GM12878 (cell line): ENCODE results near the gene SLC35F3. TPM values are rescaled to one million over a fixed set of nuclear protein-coding genes. Genes with fewer than 3 reads are reported as not detected.

ENCODE experiments used
- ATAC-seq: fragments of 200-7000 bp; cut with Tn5 transposase; 3 replicates; pipeline ENCODE4 v1.9.1; 2020; ENCODE audit warnings: mild to moderate bottlenecking, moderate library complexity
- BruUV-seq: library from RNA; stranded (reverse); fragments of 400-500 nt; replicated peaks from 2 replicates; lab custom pipeline; 2021; lab: Mats Ljungman, UMichigan
- CTCF ChIA-PET: fragments of 300-600 bp; sonication (Branson Sonifier 250); formaldehyde crosslinking; extraction: SDS; loops from one replicate; lab custom pipeline; 2021; ENCODE audit warnings: inconsistent platforms; lab: Yijun Ruan, JAX
- POLR2A ChIA-PET: fragments of 350-600 bp; formaldehyde crosslinking; extraction: SDS; loops from one replicate; lab custom pipeline; 2021; ENCODE audit warnings: inconsistent platforms; lab: Charles Lee
- RAD21 ChIA-PET: fragments of 300-600 bp; sonication (Branson Sonifier 250); formaldehyde crosslinking; loops from one replicate; lab custom pipeline; 2023; ENCODE audit warnings: antibody characterized with exemption; ENCODE audit not compliant: unreplicated experiment; lab: Charles Lee
- SMC1A ChIA-PET: fragments of 300-600 bp; sonication (Branson Sonifier 250); formaldehyde crosslinking; loops from one replicate; lab custom pipeline; 2023; ENCODE audit not compliant: unreplicated experiment, uncharacterized antibody; lab: Charles Lee
- DNase-seq: peaks from one replicate; pipeline ENCODE4 v3.0.0-alpha.2; 2011; ENCODE audit warnings: low read depth, low spot score
- FAIRE-seq: peaks from 3 replicates; lab custom pipeline; 2011; peaks lifted over from hg19 to GRCh38; lab: Jason Lieb, UNC
- H2AFZ ChIP-seq: 2 replicates; pipeline ENCODE4 v1.6.0; 2011; ENCODE audit warnings: low read depth, low read length, control low read depth; ENCODE audit not compliant: control insufficient read depth
- H3K27ac ChIP-seq: 2 replicates; pipeline ENCODE4 v1.5.1; 2011; ENCODE audit warnings: control low read depth; ENCODE audit not compliant: control insufficient read depth, insufficient read depth
- H3K27me3 ChIP-seq, 2 experiments: replicated peaks in 1 of 2; 2 replicates each; pipeline versions ENCODE4 v1.6.0 to v1.6.1; 2011; ENCODE audit warnings: low read length in 1 of 2; ENCODE audit not compliant: control insufficient read depth in 2 of 2, insufficient read depth in 2 of 2
- H3K36me3 ChIP-seq, 2 experiments: 2 replicates each; pipeline ENCODE4 v1.5.1; 2011; ENCODE audit warnings: low read length in 1 of 2; ENCODE audit not compliant: control insufficient read depth in 2 of 2, insufficient read depth in 2 of 2
- H3K4me1 ChIP-seq: 2 replicates; pipeline ENCODE4 v1.6.1; 2011; ENCODE audit warnings: mild to moderate bottlenecking, low read length, moderate library complexity, mixed read lengths; ENCODE audit not compliant: control insufficient read depth, insufficient read depth
- H3K4me2 ChIP-seq: 2 replicates; pipeline ENCODE4 v1.6.0; 2011; ENCODE audit warnings: control low read depth; ENCODE audit not compliant: control insufficient read depth, insufficient read depth
- H3K4me3 ChIP-seq: fragments of 200-600 bp; sonication (generic); 2 replicates; pipeline ENCODE4 v1.5.1; 2016
- H3K79me2 ChIP-seq: 2 replicates; pipeline ENCODE4 v1.6.0; 2011; ENCODE audit warnings: low read length; ENCODE audit not compliant: control insufficient read depth, insufficient read depth
- H3K9ac ChIP-seq: 2 replicates; pipeline ENCODE4 v1.8.0; 2011; ENCODE audit warnings: low read length, control low read depth, mixed read lengths; ENCODE audit not compliant: control insufficient read depth, insufficient read depth
- H3K9me3 ChIP-seq: replicated peaks from 3 replicates; pipeline ENCODE4 v1.5.1; 2011; ENCODE audit warnings: mild to moderate bottlenecking, low read length; ENCODE audit not compliant: control insufficient read depth, insufficient read depth
- H4K20me1 ChIP-seq: 2 replicates; pipeline ENCODE4 v1.6.0; 2011; ENCODE audit not compliant: control insufficient read depth, insufficient read depth
- ATF7 ChIP-seq: fragments of 450-650 bp; IDR thresholded peaks from 2 replicates; pipeline ENCODE4 v1.6.1; 2016; ENCODE audit warnings: low read depth, mild to moderate bottlenecking
- CEBPB ChIP-seq, 2 experiments: fragments of 150-350 bp in 1 of 2; IDR thresholded peaks; 2 replicates each; pipeline ENCODE4 v1.6.1; 2012 to 2014; ENCODE audit warnings: low read depth in 2 of 2, low read length in 2 of 2, borderline replicate concordance in 1 of 2, inconsistent platforms in 1 of 2
- EED ChIP-seq: sonication (generic); IDR thresholded peaks from 2 replicates; pipeline ENCODE4 v1.6.1; 2016; ENCODE audit warnings: antibody characterized with exemption, low read depth
- EGR1 ChIP-seq, 2 experiments: IDR thresholded peaks; 1 replicate in 1 of 2; 2 replicates in 1 of 2; pipeline ENCODE4 v1.6.1; 2011 to 2012; ENCODE audit warnings: low read depth in 2 of 2, low read length in 2 of 2, borderline replicate concordance in 1 of 2, mild to moderate bottlenecking in 1 of 2, moderate library complexity in 1 of 2
- FOXK2 ChIP-seq: fragments of 450-650 bp; IDR thresholded peaks from 2 replicates; pipeline ENCODE4 v1.6.1; 2017; ENCODE audit warnings: mild to moderate bottlenecking, moderate library complexity
- SMAD1 ChIP-seq: fragments of 450-650 bp; IDR thresholded peaks from 2 replicates; pipeline ENCODE4 v1.6.1; 2018; ENCODE audit warnings: mild to moderate bottlenecking, low read depth; ENCODE audit not compliant: partially characterized antibody
- SMC3 ChIP-seq: IDR thresholded peaks from 2 replicates; pipeline ENCODE4 v1.6.1; 2011; ENCODE audit warnings: low read length, improper control_type of control experiment, borderline replicate concordance
- SPI1 ChIP-seq: IDR thresholded peaks from 2 replicates; pipeline ENCODE4 v1.6.1; 2011; ENCODE audit warnings: low read depth, mild to moderate bottlenecking, low read length, moderate library complexity, borderline replicate concordance; ENCODE audit not compliant: insufficient read depth
- SRF ChIP-seq, 2 experiments: IDR thresholded peaks; 2 replicates each; pipeline ENCODE4 v1.6.1; 2011; ENCODE audit warnings: low read depth in 2 of 2, low read length in 2 of 2, mild to moderate bottlenecking in 1 of 2, moderate library complexity in 1 of 2
- STAT1 ChIP-seq: fragments of 450-650 bp; conservative IDR thresholded peaks from 2 replicates; pipeline ENCODE4 v1.6.1; 2014; ENCODE audit warnings: antibody characterized with exemption, mild to moderate bottlenecking
- SUPT20H ChIP-seq: IDR thresholded peaks from 2 replicates; pipeline ENCODE4 v1.6.1; 2011; ENCODE audit warnings: low read depth, mild to moderate bottlenecking, low read length, moderate library complexity, borderline replicate concordance; ENCODE audit not compliant: control insufficient read depth
- SUZ12 ChIP-seq: fragments of 200-600 bp; sonication (generic); IDR thresholded peaks from one replicate; pipeline ENCODE4 v1.6.1; 2018; ENCODE audit warnings: antibody characterized with exemption, mild to moderate bottlenecking; ENCODE audit not compliant: unreplicated experiment
- ZNF622 ChIP-seq: fragments of 450-650 bp; IDR thresholded peaks from 2 replicates; pipeline ENCODE4 v1.6.1; 2017; ENCODE audit warnings: mild to moderate bottlenecking, inconsistent platforms
- WGBS: methylation state at CpG from one replicate; pipeline ENCODE4 v1.1.6; 2016; ENCODE audit warnings: low lambda C conversion rate; ENCODE audit not compliant: insufficient replicate concordance, insufficient coverage; ENCODE audit errors: missing lambda C conversion rate; 5-methylcytosine and 5-hydroxymethylcytosine counted together
- in situ Hi-C: fragments of 300-500 bp; cut with MboI; formaldehyde crosslinking; loops from 9 replicates; pipeline ENCODE4 v1.14.3; 2018; ENCODE audit warnings: mixed read lengths
- intact Hi-C: fragments of 100-400 bp; cut with micrococcal nuclease; formaldehyde crosslinking; loops from one replicate; pipeline ENCODE4 v1.14.2; 2022; ENCODE audit not compliant: unreplicated experiment
- polyA plus RNA-seq, 11 experiments: library from polyadenylated mRNA; depleted of rRNA in 4 of 11; unstranded in 6 of 11; stranded (reverse) in 5 of 11; fragments of >200 nt; fragmentation: Nextera tagmentation in 4 of 11; fragmentation: Illumina TruSeq in 1 of 11; extraction: Ambion mirVana in 4 of 11; extraction: Trizol in 1 of 11; gene quantifications; 1 replicate in 1 of 11; 2 replicates in 10 of 11; pipeline versions ENCODE4 v1.2.1 to v1.2.3, GENCODE V29; 2011 to 2016; ENCODE audit warnings: inconsistent platforms in 2 of 11, missing spikeins in 2 of 11, low read depth in 1 of 11
- total RNA-seq, 4 experiments: library from RNA; depleted of rRNA in 3 of 4; stranded (reverse); fragments of >200 nt in 3 of 4; fragmentation: Illumina TruSeq in 1 of 4; extraction: Trizol in 1 of 4; gene quantifications; 2 replicates each; pipeline versions ENCODE4 v1.2.1 to v1.2.3, GENCODE V29; 2013 to 2021
- TF ChIP-seq, protein P1 (sequence below): fragments of 450-650 bp; IDR thresholded peaks from 2 replicates; pipeline ENCODE4 v1.6.1; 2018; ENCODE audit warnings: mild to moderate bottlenecking, low read depth, moderate library complexity; ENCODE audit not compliant: partially characterized antibody
- TF ChIP-seq, protein P2 (sequence below): IDR thresholded peaks from 2 replicates; pipeline ENCODE4 v1.6.1; 2012; ENCODE audit warnings: improper control_type of control experiment, low read depth, low read length; ENCODE audit not compliant: insufficient replicate concordance

Gene SLC35F3
- total and polyA plus RNA-seq, 10 of the 15 experiments (the other 5 are each of a cell fraction or from before 2014, with no cell fraction given), result 1.0 to 8.6 (median 5.7) TPM

GRCh38 chr1:234307726-234308125, 403.2 kb downstream of the SLC35F3 start:
- no peaks in the 10 kb centered on the region for H3K79me2 ChIP-seq
- ATAC-seq (no peak), DNase-seq (no peak), FAIRE-seq (no peak)
- RAD21 ChIA-PET, result interaction anchor here (4.5 kb wide), 1 partner anchor 94 kb away, joined by 84 read pairs; no protein-coding TSS in a partner anchor
- SMC1A ChIA-PET, result interaction anchor here (0.7 to 6.4 kb wide), 3 partner anchors 13 to 99 kb away, joined by 3 to 128 read pairs (median 8); no protein-coding TSS in a partner anchor
- no peaks in the 10 kb centered on the region for H4K20me1 ChIP-seq
- CTCF ChIA-PET, result interaction anchor here (0.7 to 13.3 kb wide), 9 partner anchors 37 to 193 kb away, joined by 3 to 312 read pairs (median 33); no protein-coding TSS in a partner anchor
- in situ Hi-C loops (loop anchor here (25.0 kb wide), 1 partner anchor 95 kb away; no protein-coding TSS in a partner anchor), intact Hi-C loops (no loop called here)
- BruUV-seq, result no TSS peak
- POLR2A ChIA-PET, result no interaction called here
- no peak overlapping the region for H3K9ac ChIP-seq
- TF ChIP-seq ATF7, result no peak
- TF ChIP-seq EGR1 (IDR thresholded peaks at IDR 0.05; ENCODE audit: borderline replicate concordance in 1 of 2, low read depth in 2 of 2, low read length in 2 of 2), result no peak
- TF ChIP-seq, protein P1, sequence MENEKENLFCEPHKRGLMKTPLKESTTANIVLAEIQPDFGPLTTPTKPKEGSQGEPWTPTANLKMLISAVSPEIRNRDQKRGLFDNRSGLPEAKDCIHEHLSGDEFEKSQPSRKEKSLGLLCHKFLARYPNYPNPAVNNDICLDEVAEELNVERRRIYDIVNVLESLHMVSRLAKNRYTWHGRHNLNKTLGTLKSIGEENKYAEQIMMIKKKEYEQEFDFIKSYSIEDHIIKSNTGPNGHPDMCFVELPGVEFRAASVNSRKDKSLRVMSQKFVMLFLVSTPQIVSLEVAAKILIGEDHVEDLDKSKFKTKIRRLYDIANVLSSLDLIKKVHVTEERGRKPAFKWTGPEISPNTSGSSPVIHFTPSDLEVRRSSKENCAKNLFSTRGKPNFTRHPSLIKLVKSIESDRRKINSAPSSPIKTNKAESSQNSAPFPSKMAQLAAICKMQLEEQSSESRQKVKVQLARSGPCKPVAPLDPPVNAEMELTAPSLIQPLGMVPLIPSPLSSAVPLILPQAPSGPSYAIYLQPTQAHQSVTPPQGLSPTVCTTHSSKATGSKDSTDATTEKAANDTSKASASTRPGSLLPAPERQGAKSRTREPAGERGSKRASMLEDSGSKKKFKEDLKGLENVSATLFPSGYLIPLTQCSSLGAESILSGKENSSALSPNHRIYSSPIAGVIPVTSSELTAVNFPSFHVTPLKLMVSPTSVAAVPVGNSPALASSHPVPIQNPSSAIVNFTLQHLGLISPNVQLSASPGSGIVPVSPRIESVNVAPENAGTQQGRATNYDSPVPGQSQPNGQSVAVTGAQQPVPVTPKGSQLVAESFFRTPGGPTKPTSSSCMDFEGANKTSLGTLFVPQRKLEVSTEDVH, result no peak
- TF ChIP-seq SMC3, result no peak
- no peak for TF ChIP-seq ZNF622
- no peak for TF ChIP-seq SUPT20H
- no peak for TF ChIP-seq EED
- TF ChIP-seq SMAD1, result no peak
- TF ChIP-seq, protein P2, sequence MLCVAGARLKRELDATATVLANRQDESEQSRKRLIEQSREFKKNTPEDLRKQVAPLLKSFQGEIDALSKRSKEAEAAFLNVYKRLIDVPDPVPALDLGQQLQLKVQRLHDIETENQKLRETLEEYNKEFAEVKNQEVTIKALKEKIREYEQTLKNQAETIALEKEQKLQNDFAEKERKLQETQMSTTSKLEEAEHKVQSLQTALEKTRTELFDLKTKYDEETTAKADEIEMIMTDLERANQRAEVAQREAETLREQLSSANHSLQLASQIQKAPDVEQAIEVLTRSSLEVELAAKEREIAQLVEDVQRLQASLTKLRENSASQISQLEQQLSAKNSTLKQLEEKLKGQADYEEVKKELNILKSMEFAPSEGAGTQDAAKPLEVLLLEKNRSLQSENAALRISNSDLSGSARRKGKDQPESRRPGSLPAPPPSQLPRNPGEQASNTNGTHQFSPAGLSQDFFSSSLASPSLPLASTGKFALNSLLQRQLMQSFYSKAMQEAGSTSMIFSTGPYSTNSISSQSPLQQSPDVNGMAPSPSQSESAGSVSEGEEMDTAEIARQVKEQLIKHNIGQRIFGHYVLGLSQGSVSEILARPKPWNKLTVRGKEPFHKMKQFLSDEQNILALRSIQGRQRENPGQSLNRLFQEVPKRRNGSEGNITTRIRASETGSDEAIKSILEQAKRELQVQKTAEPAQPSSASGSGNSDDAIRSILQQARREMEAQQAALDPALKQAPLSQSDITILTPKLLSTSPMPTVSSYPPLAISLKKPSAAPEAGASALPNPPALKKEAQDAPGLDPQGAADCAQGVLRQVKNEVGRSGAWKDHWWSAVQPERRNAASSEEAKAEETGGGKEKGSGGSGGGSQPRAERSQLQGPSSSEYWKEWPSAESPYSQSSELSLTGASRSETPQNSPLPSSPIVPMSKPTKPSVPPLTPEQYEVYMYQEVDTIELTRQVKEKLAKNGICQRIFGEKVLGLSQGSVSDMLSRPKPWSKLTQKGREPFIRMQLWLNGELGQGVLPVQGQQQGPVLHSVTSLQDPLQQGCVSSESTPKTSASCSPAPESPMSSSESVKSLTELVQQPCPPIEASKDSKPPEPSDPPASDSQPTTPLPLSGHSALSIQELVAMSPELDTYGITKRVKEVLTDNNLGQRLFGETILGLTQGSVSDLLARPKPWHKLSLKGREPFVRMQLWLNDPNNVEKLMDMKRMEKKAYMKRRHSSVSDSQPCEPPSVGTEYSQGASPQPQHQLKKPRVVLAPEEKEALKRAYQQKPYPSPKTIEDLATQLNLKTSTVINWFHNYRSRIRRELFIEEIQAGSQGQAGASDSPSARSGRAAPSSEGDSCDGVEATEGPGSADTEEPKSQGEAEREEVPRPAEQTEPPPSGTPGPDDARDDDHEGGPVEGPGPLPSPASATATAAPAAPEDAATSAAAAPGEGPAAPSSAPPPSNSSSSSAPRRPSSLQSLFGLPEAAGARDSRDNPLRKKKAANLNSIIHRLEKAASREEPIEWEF, result no peak
- no peak for TF ChIP-seq SUZ12
- no peak for TF ChIP-seq CEBPB (IDR thresholded peaks at IDR 0.05; ENCODE audit: borderline replicate concordance in 1 of 2, low read depth in 2 of 2, low read length in 2 of 2)
- TF ChIP-seq FOXK2, result no peak
- no peak for TF ChIP-seq STAT1
- TF ChIP-seq SRF (IDR thresholded peaks at IDR 0.05; ENCODE audit: low read depth in 2 of 2, low read length in 2 of 2), result no peak
- no peak for TF ChIP-seq SPI1
- peaks cover 10% of the 10 kb centered on the region for H3K4me1 ChIP-seq
- H3K36me3 ChIP-seq, result no peaks in the 10 kb centered on the region
- H3K4me3 ChIP-seq, result no peak overlapping the region
- WGBS, result 62% methylated on average over 6 of the region's 6 CpGs
- no peak overlapping the region for H3K4me2 ChIP-seq
- H3K27ac ChIP-seq, result no peak overlapping the region
- H2AFZ ChIP-seq, result no peak overlapping the region
- no peaks in the 10 kb centered on the region for H3K9me3 ChIP-seq
- H3K27me3 ChIP-seq, result no peaks in the 10 kb centered on the region
